HepG2 (cell line): ENCODE measurements around the gene ASB4. TPM values are rescaled to one million over a fixed set of nuclear protein-coding genes. Genes with fewer than 3 reads are reported as not detected.

Source experiments
- EP300 ChIP-seq, 3 experiments: sonication (generic) in 1 of 3; formaldehyde crosslinking in 1 of 3; IDR thresholded peaks; 2 replicates each; pipeline versions ENCODE4 v1.5.1 to v1.6.1; 2011 to 2020; ENCODE audit warnings: low read depth in 2 of 3, low read length in 2 of 3, borderline replicate concordance in 1 of 3, improper control_type of control experiment in 1 of 3, mild to moderate bottlenecking in 1 of 3, missing genetic modification reagents in 1 of 3, moderate library complexity in 1 of 3
- FOSL2 ChIP-seq: sonication (generic); formaldehyde crosslinking; IDR thresholded peaks from 2 replicates; pipeline ENCODE4 v1.4.0; 2020; ENCODE audit warnings: missing genetic modification reagents
- HMG20B ChIP-seq: conservative IDR thresholded peaks from 2 replicates; pipeline ENCODE4 v1.6.1; 2016; ENCODE audit warnings: missing genetic modification reagents, missing compliant biosample characterization
- HNF4G ChIP-seq, 2 experiments: sonication (generic) in 1 of 2; formaldehyde crosslinking in 1 of 2; IDR thresholded peaks; 2 replicates each; pipeline versions ENCODE4 v1.4.0 to v1.6.1; 2011 to 2020; ENCODE audit warnings: borderline replicate concordance in 2 of 2, low read depth in 2 of 2, mild to moderate bottlenecking in 2 of 2, low read length in 1 of 2, missing genetic modification reagents in 1 of 2, moderate library complexity in 1 of 2
- ISL2 ChIP-seq: sonication (generic); formaldehyde crosslinking; IDR thresholded peaks from 2 replicates; pipeline ENCODE4 v1.5.0; 2020; ENCODE audit warnings: missing genetic modification reagents
- MAX ChIP-seq: IDR thresholded peaks from 2 replicates; pipeline ENCODE4 v1.6.1; 2012; ENCODE audit warnings: inconsistent platforms
- NCOR1 ChIP-seq: fragments of 200-600 bp; sonication (generic); IDR thresholded peaks from 2 replicates; pipeline ENCODE4 v1.7.0; 2017; ENCODE audit warnings: antibody characterized with exemption, low read length, borderline replicate concordance
- PAXIP1 ChIP-seq: sonication (generic); formaldehyde crosslinking; conservative IDR thresholded peaks from 2 replicates; pipeline ENCODE4 v1.4.0; 2020; ENCODE audit warnings: mild to moderate bottlenecking, missing genetic modification reagents, moderate library complexity
- PHF21A ChIP-seq: sonication (generic); formaldehyde crosslinking; IDR thresholded peaks from 2 replicates; pipeline ENCODE4 v1.5.0; 2020; ENCODE audit warnings: mild to moderate bottlenecking, missing genetic modification reagents
- RFX3 ChIP-seq: IDR thresholded peaks from 2 replicates; pipeline ENCODE4 v1.6.1; 2016; ENCODE audit warnings: missing biosample characterization, missing genetic modification reagents
- TEAD3 ChIP-seq: optimal IDR thresholded peaks from 2 replicates; pipeline ENCODE3; 2016; ENCODE audit warnings: borderline replicate concordance
- ZNF558 ChIP-seq: sonication (generic); formaldehyde crosslinking; IDR thresholded peaks from 2 replicates; pipeline ENCODE4 v1.9.0; 2022; ENCODE audit warnings: mild to moderate bottlenecking, missing genetic modification reagents, borderline replicate concordance
- ZNF562 ChIP-seq: sonication (generic); formaldehyde crosslinking; IDR thresholded peaks from 2 replicates; pipeline ENCODE4 v1.8.0; 2022; ENCODE audit warnings: missing genetic modification reagents, borderline replicate concordance
- ZNF563 ChIP-seq: sonication (generic); formaldehyde crosslinking; IDR thresholded peaks from 2 replicates; pipeline ENCODE4 v1.8.0; 2022; ENCODE audit warnings: mild to moderate bottlenecking, moderate library complexity, missing genetic modification reagents
- ZNF609 ChIP-seq: sonication (generic); formaldehyde crosslinking; IDR thresholded peaks from 2 replicates; pipeline ENCODE4 v1.4.0; 2020; ENCODE audit warnings: mild to moderate bottlenecking, missing genetic modification reagents, borderline replicate concordance
- polyA plus RNA-seq, 8 experiments: library from polyadenylated mRNA; depleted of rRNA in 3 of 8; stranded (reverse) in 7 of 8; unstranded in 1 of 8; fragments of >200 nt; fragmentation: Illumina TruSeq in 4 of 8; extraction: Trizol in 4 of 8; gene quantifications; 2 replicates each; pipeline versions ENCODE4 v1.2.1 to v1.2.3, GENCODE V29; 2011 to 2016; ENCODE audit warnings: low read depth in 4 of 8, missing spikeins in 1 of 8, mixed read lengths in 1 of 8; ENCODE audit not compliant: insufficient read depth in 1 of 8
- total RNA-seq, 5 experiments: library from RNA; depleted of rRNA; stranded (reverse); fragments of >200 nt; fragmentation: Illumina TruSeq; extraction: Trizol; gene quantifications; 2 replicates each; pipeline ENCODE4 v1.2.3, GENCODE V29; 2016; ENCODE audit warnings: low read depth in 1 of 5
- TF ChIP-seq, protein P1 (sequence below): sonication (generic); formaldehyde crosslinking; IDR thresholded peaks from 2 replicates; pipeline ENCODE4 v1.8.1; 2022; ENCODE audit warnings: mild to moderate bottlenecking, missing genetic modification reagents

ASB4 gene
- total and polyA plus RNA-seq, 2 of the 13 experiments (the other 11 are each of a cell fraction or from before 2014, with no cell fraction given), result 1.1 to 4.0 TPM

DNA sequence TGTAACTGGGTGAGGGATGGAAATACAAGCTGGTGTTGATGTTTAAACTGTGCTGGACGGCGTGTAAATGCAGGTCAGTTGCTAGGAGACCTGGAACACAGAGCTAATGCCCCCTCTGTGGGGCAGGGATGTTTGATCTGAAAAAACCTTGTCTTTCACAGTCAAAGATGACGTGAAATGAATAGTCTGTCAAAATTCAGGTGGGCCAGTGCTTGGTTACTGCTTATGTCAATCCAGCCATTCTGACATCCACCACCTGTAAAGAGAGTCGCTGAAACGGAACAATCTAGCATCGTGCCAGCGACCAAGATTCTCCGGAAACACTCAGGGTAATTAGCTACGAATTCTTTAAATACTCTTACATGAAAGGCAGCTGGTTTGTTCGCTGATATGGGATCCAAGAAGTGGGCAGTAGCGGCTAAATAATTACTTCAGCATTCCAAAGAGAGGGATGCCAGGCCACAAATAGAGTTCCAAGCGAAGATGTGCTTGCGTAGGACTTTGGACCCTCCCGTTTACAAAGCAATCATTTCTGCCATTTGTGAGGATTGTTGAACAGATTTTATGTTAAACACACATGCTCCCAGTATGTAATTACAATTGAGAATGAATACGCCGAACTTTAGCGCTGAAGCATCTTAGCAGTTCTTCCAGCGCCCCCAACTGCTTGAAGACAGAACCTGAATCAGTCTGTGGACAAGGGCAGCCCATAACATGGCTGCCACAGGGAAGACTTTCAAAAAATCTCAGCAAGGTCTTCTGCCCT lies 7.3 kb upstream of the ASB4 start (continued):
- 0 out of 2 replicates have a peak, but pooled peaks have one; percentile 22 for TF ChIP-seq FOSL2 (CRISPR knock-in tag)
- TF ChIP-seq ZNF609 (CRISPR knock-in tag), result 0 out of 2 replicates have a peak, but pooled peaks have one; percentile 27
- peak; percentile 68 for TF ChIP-seq RFX3 (CRISPR knock-in tag)
- TF ChIP-seq HNF4G (IDR thresholded peaks at IDR 0.05; ENCODE audit: borderline replicate concordance, low read depth, low read length), result peak; percentile 56; the same call in 1 of the 2 replicates
- no peak for TF ChIP-seq HNF4G (CRISPR knock-in tag; IDR thresholded peaks at IDR 0.05; ENCODE audit: borderline replicate concordance, low read depth)
- 0 out of 2 replicates have a peak, but pooled peaks have one; percentile 26 for TF ChIP-seq PAXIP1 (CRISPR knock-in tag)
- no peak for TF ChIP-seq ZNF558 (CRISPR knock-in tag)
- TF ChIP-seq, protein P1, sequence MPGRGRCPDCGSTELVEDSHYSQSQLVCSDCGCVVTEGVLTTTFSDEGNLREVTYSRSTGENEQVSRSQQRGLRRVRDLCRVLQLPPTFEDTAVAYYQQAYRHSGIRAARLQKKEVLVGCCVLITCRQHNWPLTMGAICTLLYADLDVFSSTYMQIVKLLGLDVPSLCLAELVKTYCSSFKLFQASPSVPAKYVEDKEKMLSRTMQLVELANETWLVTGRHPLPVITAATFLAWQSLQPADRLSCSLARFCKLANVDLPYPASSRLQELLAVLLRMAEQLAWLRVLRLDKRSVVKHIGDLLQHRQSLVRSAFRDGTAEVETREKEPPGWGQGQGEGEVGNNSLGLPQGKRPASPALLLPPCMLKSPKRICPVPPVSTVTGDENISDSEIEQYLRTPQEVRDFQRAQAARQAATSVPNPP (CRISPR knock-in tag), result no peak
- TF ChIP-seq NCOR1, result peak; percentile 41; the same call in 1 of the 2 replicates
- TF ChIP-seq PHF21A (CRISPR knock-in tag), result peak; percentile 54; the same call in 1 of the 2 replicates
- 0 out of 2 replicates have a peak, but pooled peaks have one; percentile 42 for TF ChIP-seq HMG20B
- TF ChIP-seq ISL2, result 0 out of 2 replicates have a peak, but pooled peaks have one; percentile 55
- peak in 1 of 2 experiments; percentile 32; a peak in 1 of 4 replicates for TF ChIP-seq EP300 (IDR thresholded peaks at IDR 0.05; ENCODE audit: low read depth in 2 of 2, low read length in 2 of 2)
- TF ChIP-seq EP300 (CRISPR knock-in tag; IDR thresholded peaks at IDR 0.05; ENCODE audit: borderline replicate concordance), result no peak; the same call in 1 of the 2 replicates
- TF ChIP-seq ZNF562, result no peak
- no peak for TF ChIP-seq MAX
- peak; percentile 38 for TF ChIP-seq TEAD3 (CRISPR knock-in tag)
- TF ChIP-seq ZNF563, result no peak
